ENCODE data around the gene PTH1R. TPM values are rescaled to one million over a fixed set of nuclear protein-coding genes. Genes with fewer than 3 reads are reported as not detected.

Gene PTH1R
- total and polyA plus RNA-seq, 4 donors: 11.2 to 29.7 (median 19.9) TPM

DNA sequence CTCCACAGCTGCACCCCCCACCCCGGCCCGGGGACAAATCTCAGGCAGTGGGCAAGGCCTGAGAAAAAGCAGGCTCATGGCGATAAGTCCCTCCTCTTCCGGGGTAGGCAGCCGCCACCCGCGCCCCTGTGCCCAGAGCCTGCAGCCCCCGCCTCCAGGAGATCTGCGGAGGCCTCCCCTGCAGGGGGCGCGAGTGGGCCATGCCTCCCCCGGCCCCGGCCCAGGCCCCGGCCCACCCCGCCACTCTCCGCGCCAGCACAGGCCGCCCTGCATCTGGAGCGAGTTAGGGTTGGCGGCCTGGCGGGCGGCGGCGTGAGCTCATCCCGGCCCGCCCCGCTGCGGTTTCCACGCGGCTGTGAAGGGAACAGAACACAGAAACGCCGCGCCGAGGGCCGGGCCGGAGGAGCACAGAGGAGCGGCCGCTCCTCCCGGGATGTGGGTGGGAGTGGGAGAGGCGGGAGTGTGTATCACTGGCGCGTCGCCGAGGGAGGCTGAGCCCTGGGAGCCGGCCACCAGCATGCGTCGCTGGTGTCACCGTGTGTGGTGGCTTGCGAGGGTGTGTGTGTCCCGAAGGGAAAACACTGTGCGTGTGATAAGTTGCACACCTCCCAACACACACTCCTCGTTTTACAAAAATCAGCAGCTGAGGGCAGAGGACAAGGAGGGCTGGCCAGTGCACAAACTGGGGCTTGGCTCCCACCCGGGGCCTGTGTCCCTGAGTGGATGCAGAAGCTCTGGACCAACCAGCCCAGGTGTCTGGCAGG lies 31.5 kb upstream of the PTH1R start:
- ATAC-seq (ENCODE audit: insufficient read depth, low FRiP score): peak; percentile 74
- DNase-seq: peak; percentile 91 to 94 (median 93)

DNA sequence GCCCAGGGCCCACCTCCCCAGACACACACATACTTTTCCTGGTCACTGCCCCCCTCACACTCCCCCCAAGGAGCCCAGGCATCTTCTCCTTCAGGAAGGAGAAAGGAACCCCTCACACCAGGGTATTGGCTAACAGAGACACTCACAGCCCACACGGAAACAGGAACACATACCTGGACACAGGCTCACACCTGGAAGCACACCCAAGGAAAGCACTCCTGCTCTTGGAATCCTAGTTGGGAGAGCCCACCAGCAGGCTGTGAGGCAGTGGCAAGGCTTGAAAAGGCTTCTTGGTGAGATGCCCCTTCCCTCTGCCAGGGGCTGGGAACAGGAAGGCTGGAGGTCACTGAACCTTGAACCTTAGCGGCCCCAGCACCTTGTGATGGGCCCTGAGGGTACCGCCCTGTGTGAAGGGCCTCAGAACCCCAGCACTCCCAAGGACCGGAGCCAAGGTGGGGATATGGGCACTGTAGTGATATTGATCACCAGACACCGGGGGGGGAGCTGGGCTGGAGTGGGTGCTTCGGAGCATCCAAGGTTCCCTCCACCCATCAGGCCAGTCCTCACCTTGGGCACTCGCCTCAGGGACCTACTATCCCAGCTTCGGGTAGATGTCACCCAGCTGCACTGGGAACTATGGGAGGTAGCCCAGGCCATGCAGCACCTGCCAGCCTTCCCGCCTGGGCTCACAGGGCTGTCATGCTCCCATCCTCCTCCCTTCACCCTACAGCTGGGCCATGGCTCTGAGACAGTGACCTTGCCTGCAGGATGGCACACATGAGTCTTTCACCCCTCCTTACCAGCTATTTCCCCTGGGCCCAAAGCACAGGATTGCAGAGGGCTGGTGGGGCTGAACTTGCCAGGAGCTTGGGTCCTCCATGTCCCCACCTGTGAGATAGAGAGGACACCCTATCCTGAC lies 30.6 kb upstream of the PTH1R start:
- Histone ChIP-seq H3K27me3 (ENCODE audit: control insufficient read depth in 3 of 3, insufficient read depth in 3 of 3, low read length in 2 of 3) (no peaks in the 10 kb centered on the region), H3K9ac (ENCODE audit: insufficient read depth in 1 of 2, low read length in 2 of 2) (peak overlapping the region in 1 of 2 donors; percentile 58), H3K36me3 (ENCODE audit: control insufficient read depth in 4 of 4, insufficient read depth in 4 of 4, low read length in 4 of 4) (no peaks in the 10 kb centered on the region), H3K9me3 (ENCODE audit: control insufficient read depth in 4 of 4, insufficient read depth in 3 of 4, low read length in 3 of 4) (no peaks in the 10 kb centered on the region), H3K4me1 (ENCODE audit: control insufficient read depth in 5 of 5, insufficient read depth in 5 of 5, low read length in 5 of 5) (peaks cover 0 to 39% (median 6%) of the 10 kb centered on the region in 5 donors), H3K27ac (ENCODE audit: low read depth in 1 of 2, low read length in 1 of 2) (peak overlapping the region in 1 of 2 donors; percentile 38), H3K4me3 (no peak overlapping the region)
- no peak for DNase-seq
- TF ChIP-seq, protein P1, sequence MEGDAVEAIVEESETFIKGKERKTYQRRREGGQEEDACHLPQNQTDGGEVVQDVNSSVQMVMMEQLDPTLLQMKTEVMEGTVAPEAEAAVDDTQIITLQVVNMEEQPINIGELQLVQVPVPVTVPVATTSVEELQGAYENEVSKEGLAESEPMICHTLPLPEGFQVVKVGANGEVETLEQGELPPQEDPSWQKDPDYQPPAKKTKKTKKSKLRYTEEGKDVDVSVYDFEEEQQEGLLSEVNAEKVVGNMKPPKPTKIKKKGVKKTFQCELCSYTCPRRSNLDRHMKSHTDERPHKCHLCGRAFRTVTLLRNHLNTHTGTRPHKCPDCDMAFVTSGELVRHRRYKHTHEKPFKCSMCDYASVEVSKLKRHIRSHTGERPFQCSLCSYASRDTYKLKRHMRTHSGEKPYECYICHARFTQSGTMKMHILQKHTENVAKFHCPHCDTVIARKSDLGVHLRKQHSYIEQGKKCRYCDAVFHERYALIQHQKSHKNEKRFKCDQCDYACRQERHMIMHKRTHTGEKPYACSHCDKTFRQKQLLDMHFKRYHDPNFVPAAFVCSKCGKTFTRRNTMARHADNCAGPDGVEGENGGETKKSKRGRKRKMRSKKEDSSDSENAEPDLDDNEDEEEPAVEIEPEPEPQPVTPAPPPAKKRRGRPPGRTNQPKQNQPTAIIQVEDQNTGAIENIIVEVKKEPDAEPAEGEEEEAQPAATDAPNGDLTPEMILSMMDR (IDR thresholded peaks at IDR 0.05; ENCODE audit: control extremely low read depth, extremely low read depth): no peak
- ATAC-seq (ENCODE audit: insufficient read depth, low FRiP score): no peak
- WGBS, 2 donors: 91% methylated on average over 9 of the region's 9 CpGs

More for the DNA sequence above, 31.5 kb upstream of the PTH1R start:
- Histone ChIP-seq H3K27ac (ENCODE audit: low read depth in 1 of 2, low read length in 1 of 2) (peak overlapping the region; percentile 27 to 63), H3K9ac (ENCODE audit: insufficient read depth in 1 of 2, low read length in 2 of 2) (peak overlapping the region in 1 of 2 donors; percentile 58), H3K4me1 (ENCODE audit: control insufficient read depth in 5 of 5, insufficient read depth in 5 of 5, low read length in 5 of 5) (peaks cover 0 to 36% (median 6%) of the 10 kb centered on the region in 5 donors), H3K4me3 (no peak overlapping the region), H3K27me3 (ENCODE audit: control insufficient read depth in 3 of 3, insufficient read depth in 3 of 3, low read length in 2 of 3) (no peaks in the 10 kb centered on the region), H3K36me3 (ENCODE audit: control insufficient read depth in 4 of 4, insufficient read depth in 4 of 4, low read length in 4 of 4) (no peaks in the 10 kb centered on the region), H3K9me3 (ENCODE audit: control insufficient read depth in 4 of 4, insufficient read depth in 3 of 4, low read length in 3 of 4) (peaks cover 0 to 6% (median under 1%) of the 10 kb centered on the region in 4 donors)
- TF ChIP-seq, protein P1 (IDR thresholded peaks at IDR 0.05; ENCODE audit: control extremely low read depth, extremely low read depth): no peak
- 2 to 3% methylated on average over 49 to 53 of the region's 53 CpGs for whole genome bisulfite sequencing, 2 donors

- DNase-seq: no peak
- WGBS, 2 donors: 90 to 98% methylated on average over 5 of the region's 5 CpGs
Observed at GRCh38 chr3:46847744-46848143, 29.8 kb upstream of the PTH1R start.

More at GRCh38 chr3:46847744-46848143, 29.8 kb upstream of the PTH1R start:
- TF ChIP-seq, protein P1 (IDR thresholded peaks at IDR 0.05; ENCODE audit: control extremely low read depth, extremely low read depth): no peak
- no peak for ATAC-seq (ENCODE audit: insufficient read depth, low FRiP score)
- Histone ChIP-seq H3K36me3 (ENCODE audit: control insufficient read depth in 4 of 4, insufficient read depth in 4 of 4, low read length in 4 of 4) (no peaks in the 10 kb centered on the region), H3K9me3 (ENCODE audit: control insufficient read depth in 4 of 4, insufficient read depth in 3 of 4, low read length in 3 of 4) (no peaks in the 10 kb centered on the region), H3K27ac (ENCODE audit: low read depth in 1 of 2, low read length in 1 of 2) (no peak overlapping the region), H3K4me3 (no peak overlapping the region), H3K27me3 (ENCODE audit: control insufficient read depth in 3 of 3, insufficient read depth in 3 of 3, low read length in 2 of 3) (no peaks in the 10 kb centered on the region), H3K4me1 (ENCODE audit: control insufficient read depth in 5 of 5, insufficient read depth in 5 of 5, low read length in 5 of 5) (peaks cover 0 to 45% (median 6%) of the 10 kb centered on the region in 5 donors), H3K9ac (ENCODE audit: insufficient read depth in 1 of 2, low read length in 2 of 2) (no peak overlapping the region)
